Measurements from ENCODE around the gene RAPGEF2. TPM values are rescaled to one million over a fixed set of nuclear protein-coding genes. Genes with fewer than 3 reads are reported as not detected.

Gene RAPGEF2
- total RNA-seq, 1 experiment from 2014 or later = 37.1 TPM

GRCh38 chr4:159117968-159118367, 15.1 kb downstream of the RAPGEF2 start:
- no peak overlapping the region for H3T11ph ChIP-seq (ENCODE audit: low read length)

More at GRCh38 chr4:159117968-159118367, 15.1 kb downstream of the RAPGEF2 start:
- no peak overlapping the region for H2BK20ac ChIP-seq (ENCODE audit: low read depth, low read length, poor library complexity, severe bottlenecking)
- no peak for DNase-seq
- H3K27me3 ChIP-seq (ENCODE audit: insufficient read depth, low read length) = no peaks in the 10 kb centered on the region
- H3K36me3 Mint-ChIP-seq (ENCODE audit: insufficient read depth in 1 of 3, low read depth in 3 of 3) = peaks cover 15 to 26% (median 17%) of the 10 kb centered on the region in 3 experiments
- no peak overlapping the region for H2AK5ac ChIP-seq (ENCODE audit: insufficient read length, low read length)
- peaks cover 3% of the 10 kb centered on the region for H3K79me1 ChIP-seq (ENCODE audit: insufficient read depth, low read depth, low read length, poor library complexity, severe bottlenecking)
- peaks cover 8% of the 10 kb centered on the region in 2 experiments for H3K4me1 Mint-ChIP-seq
- no peak overlapping the region for H2BK5ac ChIP-seq (ENCODE audit: insufficient read length, low read length)
- H4K5ac ChIP-seq (ENCODE audit: insufficient read length, low read depth, low read length) = no peak overlapping the region
- no peak overlapping the region for H3K56ac ChIP-seq (ENCODE audit: insufficient read length, low read depth, low read length)
- H3K9me3 ChIP-seq (ENCODE audit: control insufficient read depth, low read depth, low read length) = no peaks in the 10 kb centered on the region
- H3K18ac ChIP-seq (ENCODE audit: insufficient read length, low read depth, low read length) = no peak overlapping the region
- H3K4me3 Mint-ChIP-seq = no peak overlapping the region
- no peak overlapping the region for H3K9ac ChIP-seq (ENCODE audit: extremely low read depth, insufficient read length, low read length)
- no peak overlapping the region for H4K8ac ChIP-seq (replicated peaks; ENCODE audit: insufficient read length, low read depth, low read length)
- H3K27me3 Mint-ChIP-seq (ENCODE audit: low read depth) = no peaks in the 10 kb centered on the region
- H3K14ac ChIP-seq (ENCODE audit: insufficient read depth, low read length) = no peak overlapping the region
- no peak overlapping the region for H3K23ac ChIP-seq (ENCODE audit: insufficient read length, low read depth, low read length)
- peaks cover 4 to 8% of the 10 kb centered on the region in 2 experiments for H3K9me3 Mint-ChIP-seq
- no peak overlapping the region for H3K27ac Mint-ChIP-seq
- no peak overlapping the region for H2BK12ac ChIP-seq (ENCODE audit: insufficient read length, low read depth, low read length)
- H3K4me1 ChIP-seq (ENCODE audit: insufficient read depth, low read length) = no peaks in the 10 kb centered on the region; the same call in 1 of the 2 replicates
- H3K4ac ChIP-seq (ENCODE audit: low read depth, low read length) = no peak overlapping the region
- TF ChIP-seq CTCF (conservative IDR thresholded peaks at IDR 0.05) = no peak
- H2BK120ac ChIP-seq (ENCODE audit: low read depth, low read length, poor library complexity, severe bottlenecking) = no peak overlapping the region
- no peaks in the 10 kb centered on the region for H4K20me1 ChIP-seq (ENCODE audit: control insufficient read depth, insufficient read depth, insufficient read length)
- peaks cover 9% of the 10 kb centered on the region; the same call in 1 of the 2 replicates for H3K79me2 ChIP-seq (ENCODE audit: insufficient read depth, low read length)
- WGBS (ENCODE audit: extremely low coverage, insufficient read length, low lambda C conversion rate) = no CpG with 5 or more reads among the region's 2 CpGs
- H3K23me2 ChIP-seq (ENCODE audit: insufficient read length, low read depth, low read length, poor library complexity, severe bottlenecking) = no peaks in the 10 kb centered on the region
- H4K91ac ChIP-seq (ENCODE audit: insufficient read length, low read depth, low read length) = no peak overlapping the region
- H2AFZ ChIP-seq (ENCODE audit: low read length) = no peak overlapping the region
- no peak overlapping the region for H3K27ac ChIP-seq (ENCODE audit: insufficient read length, low read depth, low read length)
- no peak overlapping the region for H3K4me2 ChIP-seq (ENCODE audit: insufficient read depth, insufficient read length, low read length)
- H2BK15ac ChIP-seq (ENCODE audit: low read depth, low read length) = no peak overlapping the region
